NCI-H2081 treated with DMSO at 0.1 percent for 48 hours (cell line): ENCODE measurements around the gene TNXB.
"Not testable (repeated sequence)": the region's sequence is repeated elsewhere in the genome, so short reads cannot be mapped to it uniquely, and the experiment has no call there.

Experiments used
- DNase-seq: peaks from one replicate; lab custom pipeline; 2025; lab: John Stamatoyannopoulos, UW

Gene TNXB

GRCh38 chr6:32110632-32111031 is 1.5 kb upstream of the TNXB start:
- DNase-seq, result no peak

GRCh38 chr6:32109765-32110160 is 625 bp upstream of the TNXB start:
- no peak for DNase-seq

GRCh38 chr6:32108727-32109113 is 418 bp downstream of the TNXB start:
- no peak for DNase-seq

- DNase-seq, result no peak
Measured at GRCh38 chr6:32108094-32108627, 977 bp downstream of the TNXB start.

- DNase-seq, result no peak
Measured at GRCh38 chr6:32107406-32107805, 1.7 kb downstream of the TNXB start.

- no peak for DNase-seq
Measured at GRCh38 chr6:32105433-32105832, 3.7 kb downstream of the TNXB start.

- DNase-seq, result no peak
Measured at GRCh38 chr6:32102255-32102654, 6.9 kb downstream of the TNXB start.

- DNase-seq, result not testable (repeated sequence)
Measured at GRCh38 chr6:32100251-32100650, 8.9 kb downstream of the TNXB start.

GRCh38 chr6:32097364-32097763 is 11.8 kb downstream of the TNXB start:
- DNase-seq, result no peak

GRCh38 chr6:32096394-32097258 is 12.5 kb downstream of the TNXB start:
- no peak for DNase-seq

- no peak for DNase-seq
Measured at GRCh38 chr6:32096087-32096393, 13.1 kb downstream of the TNXB start.

GRCh38 chr6:32095338-32096086 is 13.6 kb downstream of the TNXB start:
- DNase-seq, result no peak

GRCh38 chr6:32092760-32093497 is 16.2 kb downstream of the TNXB start:
- no peak for DNase-seq

- no peak for DNase-seq
Measured at GRCh38 chr6:32089082-32089828, 19.9 kb downstream of the TNXB start.

GRCh38 chr6:32088487-32089049 is 20.6 kb downstream of the TNXB start:
- no peak for DNase-seq

GRCh38 chr6:32087574-32088486 is 21.3 kb downstream of the TNXB start:
- no peak for DNase-seq

GRCh38 chr6:32086661-32087573 is 22.2 kb downstream of the TNXB start:
- DNase-seq, result no peak

GRCh38 chr6:32085759-32086459 is 23.2 kb downstream of the TNXB start:
- no peak for DNase-seq

GRCh38 chr6:32084780-32085179 is 24.4 kb downstream of the TNXB start:
- DNase-seq, result no peak
